Heart left ventricle (tissue), 13 donors: ENCODE measurements around the gene GRAMD4.

Source experiments
- POLR2A ChIP-seq, 2 donors: fragments of 450-650 bp; IDR thresholded peaks; one replicate each; pipeline ENCODE4 v1.6.1; 2017; ENCODE audit warnings: antibody characterized with exemption in 2 of 2, mild to moderate bottlenecking in 2 of 2, moderate library complexity in 2 of 2
- TF ChIP-seq, protein P1 (sequence below), 12 donors: fragments of 200-600 bp; sonication (generic) in 4 of 12; IDR thresholded peaks; one replicate each; pipeline versions ENCODE4 v1.5.0 to v1.8.0; 2018 to 2022; ENCODE audit warnings: antibody characterized with exemption in 12 of 12, mild to moderate bottlenecking in 5 of 12
- donor health status: ischemic (EF 13 %, LVEDD 7.1; RV severe dilation, severe dysfunction).
- donor health status: DM: no; HTN: yes; CAD: no.
- donor health status: DM: no; HTN: no; CAD: no.
- donor health status: ischemic (EF 25% LVEDD 6.9; RV normal size, moderate dysfunction).
- donor health status: ischemic (EF 25% LVEDD 5.7; RV mildly dilated, moderate dysfunction).
- donor health status: ischemic (EF 35%, LVEDD 5.7; RV mildly dilated, moderate dysfunction).
- donor health status: nonischemic (EF 11% LVEDD 7.7; RV severe dilation, severe dysfunction).
- donor health status: DM: yes; HTN: yes; CAD: no.
- donor health status: PGD.
- donor health status: ischemic (EF 29% LVEDD 5.4; RV normal size, mild dysfunction).
- donor health status: nonischemic (EF 23%, LVEDD 6.1; RV moderate dilation, normal function).

DNA sequence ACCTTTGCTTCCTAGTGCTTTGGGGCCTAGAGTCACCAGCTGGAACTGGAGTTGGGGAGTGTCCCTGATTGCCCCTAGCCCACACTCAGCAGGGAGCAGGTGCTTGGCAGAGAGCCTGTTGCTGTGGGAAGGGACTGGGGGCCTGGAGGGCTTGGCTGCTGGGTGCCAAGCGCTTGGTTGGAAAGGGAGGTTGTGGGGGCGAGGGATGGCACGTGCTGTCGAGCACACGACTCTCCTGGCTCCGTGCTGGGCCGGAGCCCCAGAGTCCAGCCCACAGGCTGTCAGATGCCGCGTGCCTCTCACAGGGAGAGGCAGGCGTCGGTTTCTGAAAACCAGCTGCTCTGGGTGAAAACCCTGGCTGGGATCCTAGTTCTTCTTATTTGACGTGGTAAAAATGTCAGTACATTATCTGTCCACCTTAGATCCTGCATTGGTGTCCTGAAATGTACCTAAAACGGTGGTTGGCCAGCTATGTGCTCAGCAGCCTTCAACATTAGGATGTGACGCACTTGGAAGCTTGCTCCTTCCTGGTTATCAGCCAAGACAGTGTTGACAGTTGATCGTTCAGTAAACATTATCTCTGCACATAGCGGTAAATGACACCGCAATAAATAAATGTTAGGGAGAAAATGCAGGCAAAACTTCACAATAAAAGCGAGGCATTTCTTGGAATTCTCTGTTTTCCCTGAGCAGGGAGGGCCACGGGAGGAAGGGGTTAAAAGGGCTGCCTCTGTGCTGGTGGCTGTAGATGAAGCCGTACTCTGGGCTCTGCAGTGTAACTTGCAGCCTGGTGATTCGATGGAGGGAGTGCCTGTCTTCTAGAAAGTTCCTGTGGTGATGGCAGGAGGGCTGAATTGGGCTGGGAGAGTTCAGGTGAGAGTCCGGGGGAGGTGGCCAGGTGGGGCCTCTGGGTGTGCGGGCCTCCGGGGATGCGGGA is 29.2 kb downstream of the GRAMD4 start:
- TF ChIP-seq, protein P1, sequence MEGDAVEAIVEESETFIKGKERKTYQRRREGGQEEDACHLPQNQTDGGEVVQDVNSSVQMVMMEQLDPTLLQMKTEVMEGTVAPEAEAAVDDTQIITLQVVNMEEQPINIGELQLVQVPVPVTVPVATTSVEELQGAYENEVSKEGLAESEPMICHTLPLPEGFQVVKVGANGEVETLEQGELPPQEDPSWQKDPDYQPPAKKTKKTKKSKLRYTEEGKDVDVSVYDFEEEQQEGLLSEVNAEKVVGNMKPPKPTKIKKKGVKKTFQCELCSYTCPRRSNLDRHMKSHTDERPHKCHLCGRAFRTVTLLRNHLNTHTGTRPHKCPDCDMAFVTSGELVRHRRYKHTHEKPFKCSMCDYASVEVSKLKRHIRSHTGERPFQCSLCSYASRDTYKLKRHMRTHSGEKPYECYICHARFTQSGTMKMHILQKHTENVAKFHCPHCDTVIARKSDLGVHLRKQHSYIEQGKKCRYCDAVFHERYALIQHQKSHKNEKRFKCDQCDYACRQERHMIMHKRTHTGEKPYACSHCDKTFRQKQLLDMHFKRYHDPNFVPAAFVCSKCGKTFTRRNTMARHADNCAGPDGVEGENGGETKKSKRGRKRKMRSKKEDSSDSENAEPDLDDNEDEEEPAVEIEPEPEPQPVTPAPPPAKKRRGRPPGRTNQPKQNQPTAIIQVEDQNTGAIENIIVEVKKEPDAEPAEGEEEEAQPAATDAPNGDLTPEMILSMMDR (IDR thresholded peaks at IDR 0.05) = no peak
- no peak for TF ChIP-seq POLR2A (IDR thresholded peaks at IDR 0.05)
